SW 1271 (cell line): Measurements from ENCODE around the gene RNF224.
A peak's percentile ranks its signal among the peaks of the same experiment; 100 is the strongest.
"Not testable (repeated sequence)": the region's sequence is repeated elsewhere in the genome, so short reads cannot be mapped to it uniquely, and the experiment has no call there.

Source experiments
- DNase-seq, 2 experiments: peaks; one replicate each; lab custom pipeline; 2025; lab: John Stamatoyannopoulos, UW

Gene RNF224

DNA sequence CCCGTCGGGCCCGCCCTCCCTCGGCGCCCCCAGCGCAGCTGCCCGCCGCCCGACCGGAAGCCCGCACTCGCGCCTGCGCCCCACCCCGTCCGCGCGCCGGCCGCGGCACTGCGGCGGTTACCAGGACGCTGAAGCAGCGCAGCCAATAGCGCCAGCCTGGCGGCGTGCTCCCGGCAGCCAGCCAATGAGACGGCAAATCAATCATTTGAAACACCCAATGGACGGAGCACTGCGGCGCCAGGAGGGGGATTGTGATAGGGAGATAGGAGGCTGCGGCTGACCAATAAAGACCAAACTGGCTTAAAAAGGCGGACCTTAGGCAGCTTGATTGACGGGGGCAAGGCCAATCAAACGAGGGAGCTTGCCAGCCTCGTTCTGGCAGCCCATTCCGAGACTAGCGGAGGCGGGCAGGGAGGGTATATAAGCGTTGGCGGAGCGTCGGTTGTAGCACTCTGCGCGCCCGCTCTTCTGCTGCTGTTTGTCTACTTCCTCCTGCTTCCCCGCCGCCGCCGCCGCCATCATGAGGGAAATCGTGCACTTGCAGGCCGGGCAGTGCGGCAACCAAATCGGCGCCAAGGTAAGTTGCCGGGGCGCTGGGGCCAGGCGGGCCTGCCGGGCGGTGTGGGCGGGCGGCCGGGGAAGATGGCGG, 13.7 kb downstream of the RNF224 start, which contains the start of gene TUBB4B:
TSS of gene TUBB4B (plus strand) at position 447 of the 649 bp plus-strand sequence. CDS start at position 521, 74 bp downstream.
- DNase-seq: peak; percentile 99 to 100

DNA sequence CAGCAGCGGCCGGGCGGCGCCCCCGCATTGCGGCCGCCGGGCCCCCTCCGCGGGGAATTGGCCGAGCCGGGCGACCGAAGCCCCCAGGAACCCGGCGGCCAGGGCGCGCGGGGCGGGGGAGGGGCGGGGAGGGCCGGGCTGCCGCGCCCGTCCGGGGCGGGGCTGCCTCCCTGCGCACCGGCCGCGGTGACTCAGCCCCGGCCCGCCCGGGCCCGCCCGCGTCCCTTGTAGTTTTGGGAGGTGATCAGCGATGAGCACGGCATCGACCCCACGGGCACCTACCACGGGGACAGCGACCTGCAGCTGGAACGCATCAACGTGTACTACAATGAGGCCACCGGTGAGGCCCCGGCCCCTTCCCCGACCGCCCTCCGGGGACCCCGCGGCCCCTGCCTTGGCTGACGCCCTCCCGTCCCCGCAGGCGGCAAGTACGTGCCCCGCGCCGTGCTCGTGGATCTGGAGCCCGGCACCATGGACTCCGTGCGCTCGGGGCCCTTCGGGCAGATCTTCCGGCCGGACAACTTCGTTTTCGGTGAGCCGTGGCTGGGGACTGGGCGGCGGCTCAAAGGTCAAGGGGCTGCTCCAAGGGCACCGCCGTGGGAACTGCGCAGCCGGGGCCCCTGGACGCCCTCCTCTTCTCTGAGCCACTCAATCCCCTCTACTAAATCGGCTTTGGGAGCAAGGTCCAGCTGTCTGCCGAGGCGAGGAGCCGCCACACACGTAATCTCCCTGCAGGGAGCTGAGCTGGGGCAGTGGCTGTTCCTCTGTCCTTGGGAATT, 14.4 kb downstream of the RNF224 start:
- DNase-seq: no peak

DNA sequence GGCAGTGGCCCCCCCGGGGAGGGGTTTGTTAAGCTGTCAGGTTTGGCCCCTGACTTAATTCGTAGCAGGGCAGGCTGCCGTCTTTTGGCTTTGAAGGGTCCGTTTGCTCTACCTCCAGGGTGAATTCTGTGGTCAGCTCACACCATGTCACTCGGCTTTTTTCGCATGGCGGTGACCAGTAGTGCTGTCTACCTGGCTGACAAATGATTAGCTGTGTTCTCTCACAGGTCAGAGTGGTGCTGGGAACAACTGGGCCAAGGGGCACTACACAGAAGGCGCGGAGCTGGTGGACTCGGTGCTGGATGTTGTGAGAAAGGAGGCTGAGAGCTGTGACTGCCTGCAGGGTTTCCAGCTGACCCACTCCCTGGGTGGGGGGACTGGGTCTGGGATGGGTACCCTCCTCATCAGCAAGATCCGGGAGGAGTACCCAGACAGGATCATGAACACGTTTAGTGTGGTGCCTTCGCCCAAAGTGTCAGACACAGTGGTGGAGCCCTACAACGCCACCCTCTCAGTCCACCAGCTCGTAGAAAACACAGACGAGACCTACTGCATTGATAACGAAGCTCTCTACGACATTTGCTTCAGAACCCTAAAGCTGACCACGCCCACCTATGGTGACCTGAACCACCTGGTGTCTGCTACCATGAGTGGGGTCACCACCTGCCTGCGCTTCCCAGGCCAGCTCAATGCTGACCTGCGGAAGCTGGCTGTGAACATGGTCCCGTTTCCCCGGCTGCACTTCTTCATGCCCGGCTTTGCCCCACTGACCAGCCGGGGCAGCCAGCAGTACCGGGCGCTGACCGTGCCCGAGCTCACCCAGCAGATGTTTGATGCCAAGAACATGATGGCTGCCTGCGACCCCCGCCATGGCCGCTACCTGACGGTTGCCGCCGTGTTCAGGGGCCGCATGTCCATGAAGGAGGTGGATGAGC, 15.2 kb downstream of the RNF224 start:
- DNase-seq: no peak

DNA sequence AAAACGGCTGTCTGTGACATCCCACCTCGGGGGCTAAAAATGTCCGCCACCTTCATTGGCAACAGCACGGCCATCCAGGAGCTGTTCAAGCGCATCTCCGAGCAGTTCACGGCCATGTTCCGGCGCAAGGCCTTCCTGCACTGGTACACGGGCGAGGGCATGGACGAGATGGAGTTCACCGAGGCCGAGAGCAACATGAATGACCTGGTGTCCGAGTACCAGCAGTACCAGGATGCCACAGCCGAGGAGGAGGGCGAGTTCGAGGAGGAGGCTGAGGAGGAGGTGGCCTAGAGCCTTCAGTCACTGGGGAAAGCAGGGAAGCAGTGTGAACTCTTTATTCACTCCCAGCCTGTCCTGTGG, 15.9 kb downstream of the RNF224 start:
- not testable (repeated sequence) for DNase-seq

DNA sequence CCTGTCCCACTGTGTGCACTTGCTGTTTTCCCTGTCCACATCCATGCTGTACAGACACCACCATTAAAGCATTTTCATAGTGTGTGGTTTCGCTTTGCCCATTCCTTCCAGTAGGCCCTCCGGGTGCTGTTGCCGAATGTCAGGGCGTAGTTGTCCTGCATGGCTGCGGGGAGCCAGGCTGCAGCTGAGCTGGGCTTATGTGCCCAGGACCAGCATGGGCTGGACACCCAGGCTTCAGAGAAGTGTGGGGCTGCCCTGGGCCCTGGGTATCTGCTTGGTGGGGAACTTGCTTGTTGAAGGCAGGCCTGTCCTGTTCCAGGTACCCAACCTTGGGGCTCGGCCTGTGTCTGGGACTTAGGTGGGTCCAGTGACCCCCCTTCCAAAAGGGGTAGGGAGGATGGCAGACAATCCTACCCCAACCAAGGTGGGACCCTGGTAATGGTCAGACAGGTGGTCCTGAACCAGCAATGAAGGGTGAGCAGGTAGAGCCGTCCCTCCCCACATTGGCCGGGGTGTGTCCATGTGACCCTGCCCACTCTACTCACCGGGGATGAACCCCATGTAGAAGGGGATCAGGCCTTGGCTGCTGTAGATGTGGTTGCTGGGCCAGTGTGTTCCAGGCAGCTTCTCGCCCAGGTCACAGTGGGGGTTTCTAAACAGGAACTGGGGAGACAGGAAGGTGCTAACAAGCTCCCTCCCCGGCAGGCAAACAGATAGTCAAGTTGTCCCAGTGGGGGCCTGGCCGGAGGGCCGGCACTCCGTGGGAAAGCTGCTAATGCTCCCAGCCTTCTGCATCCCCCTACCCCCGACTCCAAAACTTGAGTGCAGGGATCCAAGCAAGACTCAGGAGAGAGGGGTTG, 16.6 kb downstream of the RNF224 start:
- DNase-seq: no peak

DNA sequence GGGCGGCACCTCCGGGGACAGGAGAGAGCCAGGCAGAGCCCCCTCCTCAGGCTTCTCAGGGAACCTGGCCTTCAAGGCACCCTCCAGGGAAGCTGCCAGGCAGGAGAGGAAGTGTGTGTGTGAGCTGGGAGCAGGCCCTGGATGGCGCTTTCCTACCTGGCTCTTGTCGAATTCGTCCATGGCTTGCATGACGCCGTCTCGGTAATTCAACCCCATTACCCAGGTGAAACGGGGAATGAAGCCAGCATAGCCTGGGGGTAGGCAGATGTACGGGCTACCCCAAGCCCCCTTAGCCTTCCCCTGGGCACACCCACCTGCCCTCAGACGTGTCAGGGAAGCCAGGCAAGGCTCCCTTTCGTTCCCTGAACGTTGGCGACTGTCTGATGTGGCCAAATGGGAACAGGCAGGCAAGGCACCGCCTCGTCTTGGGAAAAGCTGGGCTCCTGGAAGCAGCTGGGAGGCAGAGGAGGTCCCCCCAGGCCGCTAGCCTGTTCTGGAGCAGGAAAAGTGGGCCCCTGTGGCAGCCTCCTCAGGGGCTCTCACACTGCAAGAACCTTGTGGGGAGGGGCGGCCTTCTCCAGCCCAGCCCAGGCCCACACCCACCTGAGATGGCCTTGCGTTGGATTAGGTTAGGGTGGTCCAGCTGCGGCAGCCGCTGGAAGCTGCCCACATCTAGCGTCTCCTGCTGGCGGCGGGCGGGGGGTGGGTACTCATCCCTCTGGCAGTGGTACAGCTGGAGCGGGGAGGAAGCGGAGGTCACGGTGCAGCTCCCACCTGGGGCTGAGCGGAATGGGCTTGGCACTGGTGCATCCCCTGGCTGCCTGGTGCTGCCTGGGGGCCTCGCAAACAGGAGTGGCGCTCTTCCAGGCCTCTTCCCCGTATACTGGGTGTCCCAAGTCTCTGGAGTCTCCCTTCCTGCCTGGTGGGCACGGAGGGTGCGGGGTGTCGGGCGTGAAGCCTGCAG, 17.5 kb downstream of the RNF224 start:
- DNase-seq: no peak

DNA sequence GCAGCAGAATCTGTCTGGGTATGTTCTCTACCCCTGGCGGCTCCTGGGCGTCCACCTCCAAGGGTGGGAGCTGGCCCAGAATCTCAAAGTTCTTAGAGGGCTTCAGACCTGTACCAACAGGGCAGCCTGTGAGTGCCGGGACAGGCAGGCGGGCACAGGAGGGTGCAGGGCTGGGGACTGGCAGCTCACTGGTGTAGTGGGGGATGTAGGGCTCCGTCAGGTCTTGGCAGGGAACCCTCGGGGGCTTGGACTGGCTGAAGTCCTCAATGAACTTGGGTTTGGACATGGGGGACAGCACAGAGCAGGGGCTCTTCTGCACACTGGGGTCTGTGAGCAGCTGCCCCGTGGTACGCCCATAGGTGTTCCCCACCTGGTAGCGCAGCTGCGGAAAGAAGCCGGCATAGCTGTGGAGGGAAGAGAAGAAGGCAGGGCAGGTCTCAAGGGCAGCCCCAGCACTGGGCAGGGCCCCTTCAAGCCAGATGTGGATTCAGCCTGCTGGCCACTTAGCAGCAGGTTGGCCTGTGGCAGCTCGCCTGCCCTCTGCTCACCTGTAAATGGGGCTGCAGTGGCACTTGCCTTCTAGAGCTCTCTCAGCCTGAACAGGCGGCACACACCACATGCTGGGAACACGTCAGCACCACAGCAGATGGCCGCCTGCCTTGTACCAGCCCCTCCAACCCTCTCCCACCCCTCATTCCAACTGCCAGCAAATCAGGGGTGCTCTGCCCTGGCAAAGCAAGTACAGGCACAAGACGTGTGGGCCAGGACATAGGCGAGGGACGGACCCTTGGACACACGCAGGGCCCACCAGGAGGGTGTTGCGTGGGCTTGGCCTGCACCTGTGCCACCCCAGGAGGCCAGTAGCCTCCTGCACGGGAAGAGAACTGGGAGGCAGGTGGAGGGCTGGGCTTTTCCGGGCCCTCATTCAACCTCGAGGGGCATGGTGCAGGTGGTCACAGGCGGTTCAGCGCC, 18.4 kb downstream of the RNF224 start:
- DNase-seq: no peak

DNA sequence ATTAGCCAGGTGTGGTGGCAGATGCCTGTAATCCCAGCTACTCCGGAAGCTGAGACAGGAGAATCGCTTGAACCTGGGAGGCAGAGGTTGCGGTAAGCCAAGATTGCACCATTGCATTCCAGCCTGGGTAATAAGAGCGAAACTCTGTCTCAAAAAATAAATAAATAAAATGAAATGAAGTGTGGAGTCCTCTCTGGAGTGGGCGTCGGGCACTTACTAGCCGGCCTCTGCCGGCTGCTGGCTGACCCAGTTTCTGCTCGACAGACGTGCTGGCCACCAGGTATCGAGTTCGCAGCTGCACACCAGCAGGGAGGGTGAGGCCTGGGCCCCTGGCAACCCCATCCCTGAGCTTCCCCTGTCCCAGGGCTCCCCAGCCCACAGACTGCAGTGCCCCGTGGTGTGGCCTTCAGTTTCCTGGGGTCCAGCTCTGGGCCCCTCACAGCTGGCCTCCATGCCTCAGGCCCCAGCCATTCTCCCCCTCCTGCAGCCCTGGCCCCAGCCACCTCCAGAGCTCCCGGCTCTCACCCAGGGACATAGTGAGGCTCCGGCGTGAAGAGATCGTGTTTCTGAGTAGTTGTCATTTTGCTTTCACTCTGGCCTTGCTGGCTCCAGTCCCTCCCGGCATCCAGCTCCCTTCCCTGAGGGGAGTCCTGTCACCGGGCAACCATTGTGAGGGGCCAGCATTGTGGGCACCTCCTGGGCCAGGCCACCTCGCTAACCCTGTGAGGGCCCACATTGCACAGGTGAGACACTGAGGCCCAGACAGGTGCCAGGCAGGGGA, 20.0 kb downstream of the RNF224 start:
- DNase-seq: no peak

DNA sequence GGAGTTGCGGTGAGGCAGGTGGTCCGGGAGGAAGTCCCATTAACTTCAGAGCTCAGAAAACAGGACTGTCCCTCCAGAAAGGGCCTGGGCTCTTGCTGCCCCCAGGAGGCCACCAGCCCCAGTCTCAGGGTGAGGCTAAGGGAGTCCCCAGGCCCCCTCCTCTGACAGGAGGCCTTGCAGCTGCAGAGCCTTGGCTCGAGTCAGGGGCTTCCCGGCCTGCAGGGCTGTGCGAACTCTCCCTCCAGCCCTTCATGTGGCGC, 20.5 kb downstream of the RNF224 start:
- no peak for DNase-seq

DNA sequence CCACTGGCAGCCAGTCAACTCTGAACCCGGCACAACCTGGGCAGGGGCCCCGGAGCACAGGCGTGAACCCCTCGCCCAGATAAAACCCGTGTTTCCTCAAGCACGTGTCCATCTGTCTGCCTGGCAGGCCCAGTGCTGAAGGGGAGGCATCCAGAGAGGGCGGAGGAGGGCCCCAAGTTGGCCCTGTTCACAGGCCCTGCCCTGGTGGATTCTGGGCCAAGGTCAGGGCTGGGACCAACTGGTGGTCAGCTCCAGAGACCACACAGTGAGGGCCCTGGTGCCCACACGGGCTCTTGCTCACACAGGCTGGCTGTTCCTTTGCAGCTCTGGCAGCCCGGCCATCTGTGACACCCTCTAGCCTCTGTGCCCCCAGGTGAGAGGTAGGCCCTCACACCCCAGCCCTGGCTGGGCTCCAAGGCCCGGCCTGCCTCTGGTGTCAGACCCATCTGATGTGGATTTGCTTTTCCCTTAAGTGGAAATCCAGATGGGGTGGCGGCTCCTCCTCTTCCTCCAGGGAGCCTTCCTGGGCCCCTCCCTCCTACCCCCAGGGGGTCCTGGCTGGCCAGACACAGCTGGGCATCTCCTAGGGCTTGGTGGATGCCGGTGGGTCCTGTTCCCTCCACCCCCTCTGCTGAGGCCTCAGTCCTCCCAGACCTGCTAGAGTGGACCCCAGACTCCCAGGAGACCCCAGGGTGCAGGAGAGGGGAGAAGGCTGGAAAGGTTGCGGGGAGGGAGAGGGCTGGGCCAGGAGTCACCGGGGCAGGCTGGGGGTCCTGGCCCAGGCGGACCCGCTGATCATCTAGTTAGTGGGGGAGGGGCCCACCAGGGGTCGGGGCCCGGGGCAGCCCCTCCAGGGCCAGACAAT, 23.3 kb downstream of the RNF224 start:
- no peak for DNase-seq

DNA sequence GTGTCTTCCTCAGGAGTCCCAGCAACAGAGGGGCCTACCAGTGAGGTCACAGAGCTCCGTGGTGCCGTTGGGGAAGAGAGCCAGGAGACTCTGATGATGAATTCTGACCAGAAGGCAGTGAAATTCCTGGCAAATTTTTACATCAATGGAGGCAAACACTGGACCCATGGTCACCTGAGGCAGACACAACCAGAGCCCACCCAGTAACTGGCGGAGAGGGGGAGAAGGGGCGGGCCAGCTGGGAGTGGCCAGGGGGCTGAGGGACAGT, 23.8 kb downstream of the RNF224 start, which contains the start of gene STPG3:
TSS of gene STPG3 (plus strand) at position 93 of the 268 bp plus-strand sequence. CDS start at position 94, 1 bp downstream.
- DNase-seq: no peak

DNA sequence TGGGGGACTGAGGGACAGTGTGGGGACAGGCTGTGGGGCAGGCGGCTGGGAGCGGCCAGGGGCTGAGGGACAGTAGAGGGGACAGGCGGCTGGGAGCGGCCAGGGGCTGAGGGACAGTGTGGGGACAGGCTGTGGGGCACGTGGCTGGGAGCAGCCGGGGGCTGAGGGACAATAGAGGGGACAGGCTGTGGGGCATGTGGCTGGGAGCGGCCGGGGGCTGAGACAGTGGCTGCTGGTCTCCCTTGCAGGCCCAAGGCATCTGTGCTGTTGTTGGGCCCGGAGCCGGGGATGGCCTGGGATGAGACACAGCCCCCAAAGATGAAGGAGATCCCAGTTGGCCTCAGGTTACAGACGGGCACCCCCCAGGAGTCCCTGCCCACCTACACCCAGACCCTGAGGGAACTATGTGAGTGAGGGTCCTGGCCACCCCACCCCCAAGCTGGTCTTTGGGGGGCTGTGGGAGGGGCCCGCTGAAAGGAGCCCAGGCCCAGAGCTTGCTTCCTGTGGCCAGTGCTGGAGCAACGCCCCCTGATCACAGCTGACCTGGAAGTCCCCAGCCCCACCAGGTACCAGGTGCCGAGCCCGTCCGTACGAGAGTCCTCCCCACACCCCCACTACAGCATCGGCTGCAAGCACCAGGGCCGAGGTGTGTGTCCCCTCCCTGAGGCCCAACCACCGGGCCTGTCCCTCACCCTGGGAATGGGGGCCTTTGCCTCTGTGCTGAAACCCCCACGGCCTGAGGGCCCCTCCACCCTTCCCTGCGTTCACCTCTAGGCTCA, 24.4 kb downstream of the RNF224 start:
- DNase-seq: no peak

DNA sequence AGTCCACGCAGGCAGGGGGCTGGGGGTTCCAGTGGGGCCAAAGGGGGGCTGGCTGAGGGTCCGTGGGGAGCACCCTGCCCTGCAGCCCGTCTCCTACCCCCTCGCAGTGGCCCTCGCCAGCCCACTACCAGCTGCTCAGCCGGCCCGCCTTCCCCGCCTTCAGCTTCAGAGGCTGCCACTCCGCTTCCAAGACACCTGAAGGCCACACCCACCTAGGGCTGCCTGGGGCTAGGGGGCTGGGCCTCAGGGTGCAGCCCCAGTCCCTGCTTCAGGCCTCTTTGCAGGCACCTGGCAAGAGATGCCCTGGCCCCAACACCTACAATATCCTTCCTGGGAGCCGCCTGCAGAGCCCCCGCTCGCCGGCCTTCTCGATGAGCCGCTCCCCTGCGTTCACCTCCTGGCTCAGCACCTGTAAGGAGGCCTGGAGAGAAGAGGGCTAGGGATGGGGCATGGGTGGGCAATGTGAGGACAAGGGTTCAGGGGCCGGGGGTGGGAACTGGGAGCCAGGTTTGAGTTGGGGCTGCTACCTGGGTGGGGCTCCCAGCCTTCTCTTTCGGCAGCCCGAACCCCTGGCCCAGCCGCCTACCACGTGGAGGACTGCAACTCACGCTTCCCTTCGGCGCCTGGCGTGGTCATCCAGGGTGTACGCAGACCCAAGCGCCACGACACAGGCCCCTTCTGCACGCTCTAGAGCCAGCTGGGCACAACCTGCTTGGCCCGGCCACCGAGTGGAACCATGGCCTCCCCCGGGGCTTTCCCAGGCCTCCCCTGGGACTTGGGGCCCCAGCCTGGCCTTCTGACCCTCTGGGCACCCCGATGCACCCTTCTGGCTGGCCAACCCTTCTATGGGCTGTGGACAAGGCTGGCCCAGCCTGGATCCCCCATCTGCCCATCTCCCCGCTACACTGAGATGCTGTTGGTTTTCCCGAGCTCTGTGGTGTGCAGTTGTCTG, 25.5 kb downstream of the RNF224 start:
- no peak for DNase-seq

DNA sequence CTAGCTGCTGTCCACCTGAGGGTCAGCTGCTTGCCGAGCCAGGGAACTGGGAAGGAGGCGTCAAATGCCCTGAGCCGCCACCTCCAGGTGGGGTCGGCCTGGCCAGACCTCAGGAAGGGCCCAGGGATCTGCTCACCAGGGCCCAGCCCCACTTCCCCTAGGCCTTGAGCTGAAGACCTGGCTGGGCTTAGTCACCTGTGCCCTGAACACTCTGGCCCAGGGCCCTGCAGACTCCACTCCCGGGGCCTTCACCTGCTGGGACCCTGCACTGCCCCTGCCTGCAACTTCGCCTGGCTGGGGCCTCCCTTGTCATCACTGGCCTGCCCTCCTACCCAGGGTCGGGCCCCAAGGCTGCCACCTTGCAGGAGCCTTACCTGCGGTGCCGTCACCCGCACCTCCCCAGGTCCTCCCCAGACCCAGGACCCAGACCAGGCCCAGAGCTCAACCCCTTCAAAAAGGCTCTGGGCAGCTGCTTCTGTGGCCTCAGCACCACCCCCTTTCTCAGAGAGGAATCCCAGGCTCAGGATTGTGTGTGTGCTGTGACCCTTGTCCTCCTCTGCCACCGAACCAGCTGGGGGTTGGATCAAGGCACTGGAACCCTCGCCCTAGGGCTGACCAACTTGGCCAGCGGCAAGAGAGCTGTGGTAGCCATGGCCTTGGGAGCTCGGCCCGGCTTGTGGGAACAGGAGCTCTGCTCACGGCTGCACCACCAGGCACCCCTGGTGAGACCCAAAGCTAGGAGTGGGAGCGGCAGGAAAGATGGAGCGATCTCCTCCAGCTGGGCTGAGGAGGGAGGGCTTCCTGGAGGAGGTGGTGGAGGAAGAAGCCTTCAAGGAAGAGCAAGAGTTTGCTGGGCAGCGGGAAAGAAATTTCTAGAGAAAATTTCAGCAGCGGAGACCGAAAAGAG, 26.7 kb downstream of the RNF224 start:
- no peak for DNase-seq
